GM06990 (cell line): ENCODE results near the gene AGRP.
A peak's percentile ranks its signal among the peaks of the same experiment; 100 is the strongest.

Experiments used
- DNase-seq: peaks from one replicate; pipeline ENCODE4 v3.0.0-alpha.2; 2011; ENCODE audit not compliant: insufficient read length; ENCODE audit errors: extremely low read depth
- H3K27me3 ChIP-seq: replicated peaks from 2 replicates; pipeline ENCODE4 v1.6.0; 2011; ENCODE audit warnings: low read length; ENCODE audit not compliant: control insufficient read depth, insufficient read depth
- H3K36me3 ChIP-seq: 2 replicates; pipeline ENCODE4 v1.5.1; 2011; ENCODE audit warnings: low read length; ENCODE audit not compliant: control insufficient read depth, insufficient read depth
- H3K4me3 ChIP-seq: replicated peaks from 2 replicates; pipeline ENCODE4 v1.5.1; 2011; ENCODE audit warnings: low read depth, mild to moderate bottlenecking, control low read depth, low read length
- TF ChIP-seq, protein P1 (sequence below): IDR thresholded peaks from 2 replicates; pipeline ENCODE4 v1.5.1; 2011; ENCODE audit warnings: low read length, control low read depth, mild to moderate bottlenecking, inconsistent platforms; ENCODE audit not compliant: insufficient read depth, poor library complexity, severe bottlenecking

AGRP gene

DNA sequence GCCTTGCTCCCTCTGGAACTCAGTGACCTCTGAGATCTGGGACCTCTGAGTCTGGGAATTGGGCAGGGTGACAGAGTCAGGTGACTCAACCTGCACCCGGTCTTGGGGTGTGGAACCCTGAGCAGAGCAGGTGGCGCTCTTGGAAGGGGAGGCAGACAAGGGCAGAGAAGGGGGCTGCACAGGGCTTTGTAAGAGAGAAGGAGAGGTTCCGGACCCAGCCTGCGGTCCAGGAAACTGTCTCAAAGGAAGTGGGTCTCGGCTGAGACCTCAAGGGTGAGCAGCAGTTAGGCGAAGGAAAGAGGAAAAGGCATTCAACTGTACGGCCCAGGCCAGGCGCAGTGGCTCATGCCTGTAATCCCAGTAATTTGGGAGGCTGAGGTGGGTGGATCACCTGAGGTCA is 35.3 kb upstream of the AGRP start:
- H3K27me3 ChIP-seq = no peaks in the 10 kb centered on the region
- no peak for DNase-seq

GRCh38 chr16:67517661-67518423 is 34.5 kb upstream of the AGRP start:
- Histone ChIP-seq H3K36me3 (no peaks in the 10 kb centered on the region), H3K27me3 (no peaks in the 10 kb centered on the region), H3K4me3 (peak overlapping the region; percentile 54)
- peak; percentile 81 for DNase-seq
- TF ChIP-seq, protein P1, sequence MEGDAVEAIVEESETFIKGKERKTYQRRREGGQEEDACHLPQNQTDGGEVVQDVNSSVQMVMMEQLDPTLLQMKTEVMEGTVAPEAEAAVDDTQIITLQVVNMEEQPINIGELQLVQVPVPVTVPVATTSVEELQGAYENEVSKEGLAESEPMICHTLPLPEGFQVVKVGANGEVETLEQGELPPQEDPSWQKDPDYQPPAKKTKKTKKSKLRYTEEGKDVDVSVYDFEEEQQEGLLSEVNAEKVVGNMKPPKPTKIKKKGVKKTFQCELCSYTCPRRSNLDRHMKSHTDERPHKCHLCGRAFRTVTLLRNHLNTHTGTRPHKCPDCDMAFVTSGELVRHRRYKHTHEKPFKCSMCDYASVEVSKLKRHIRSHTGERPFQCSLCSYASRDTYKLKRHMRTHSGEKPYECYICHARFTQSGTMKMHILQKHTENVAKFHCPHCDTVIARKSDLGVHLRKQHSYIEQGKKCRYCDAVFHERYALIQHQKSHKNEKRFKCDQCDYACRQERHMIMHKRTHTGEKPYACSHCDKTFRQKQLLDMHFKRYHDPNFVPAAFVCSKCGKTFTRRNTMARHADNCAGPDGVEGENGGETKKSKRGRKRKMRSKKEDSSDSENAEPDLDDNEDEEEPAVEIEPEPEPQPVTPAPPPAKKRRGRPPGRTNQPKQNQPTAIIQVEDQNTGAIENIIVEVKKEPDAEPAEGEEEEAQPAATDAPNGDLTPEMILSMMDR = no peak

More for the DNA sequence above, 35.3 kb upstream of the AGRP start:
- no peaks in the 10 kb centered on the region for H3K36me3 ChIP-seq
- TF ChIP-seq, protein P1 = no peak
- peak overlapping the region; percentile 54 for H3K4me3 ChIP-seq

DNA sequence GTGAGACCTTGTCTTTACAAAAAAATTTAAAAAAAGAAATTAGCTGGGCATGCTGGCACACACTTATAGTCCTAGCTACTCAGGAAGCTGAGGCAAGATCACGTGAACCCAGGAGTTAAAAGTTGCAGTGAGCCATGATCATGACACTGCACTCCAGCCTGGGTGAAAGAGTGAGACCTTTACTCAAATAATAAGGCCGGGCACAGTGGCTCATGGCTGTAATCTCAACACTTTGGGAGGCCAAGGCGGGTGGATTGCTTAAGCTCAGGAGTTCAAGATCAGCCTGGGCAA is 33.8 kb upstream of the AGRP start:
- Histone ChIP-seq H3K27me3 (no peaks in the 10 kb centered on the region), H3K36me3 (no peaks in the 10 kb centered on the region), H3K4me3 (no peak overlapping the region)
- TF ChIP-seq, protein P1 = no peak
- no peak for DNase-seq

DNA sequence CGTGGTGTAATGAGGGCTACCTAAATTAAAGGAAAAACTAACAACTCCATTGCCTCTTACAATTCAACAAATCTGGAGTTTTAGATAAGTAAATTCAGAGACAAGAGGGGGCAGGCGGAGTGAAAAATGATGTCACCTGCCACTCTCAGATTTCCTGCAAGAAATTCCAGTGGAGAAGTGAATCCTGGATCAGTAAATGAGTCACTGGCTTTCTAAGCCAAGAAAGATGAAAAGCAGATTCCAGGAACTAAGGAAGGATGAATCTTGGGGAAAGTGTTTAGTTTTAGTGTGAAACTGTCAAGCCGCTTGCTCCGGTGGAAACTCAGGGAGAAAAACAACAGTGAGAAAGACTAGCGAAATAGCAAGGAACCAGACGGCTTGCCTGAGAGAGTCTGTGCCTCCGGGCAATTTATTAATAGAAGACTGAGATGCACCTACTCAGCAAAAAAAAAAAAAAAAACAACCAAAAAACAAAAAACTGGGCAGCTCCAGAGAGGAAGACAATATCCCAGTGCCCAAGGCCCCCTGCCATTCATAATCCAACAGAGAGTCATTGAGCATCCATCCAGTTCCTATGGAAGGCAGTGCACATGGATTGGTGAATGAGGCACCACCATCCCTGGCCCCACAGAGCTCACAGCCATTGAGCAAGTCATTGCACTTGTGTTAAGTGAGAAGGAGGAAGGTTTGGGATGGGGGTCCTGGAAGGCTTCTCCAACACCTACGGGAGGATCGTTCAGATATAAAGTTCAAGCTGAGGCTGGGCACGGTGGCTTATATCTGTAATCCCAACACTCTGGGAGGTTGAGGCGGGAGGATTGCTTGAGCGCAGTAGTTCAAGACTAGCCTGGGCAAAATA is 33.2 kb upstream of the AGRP start:
- TF ChIP-seq, protein P1 = no peak
- DNase-seq = no peak

DNA sequence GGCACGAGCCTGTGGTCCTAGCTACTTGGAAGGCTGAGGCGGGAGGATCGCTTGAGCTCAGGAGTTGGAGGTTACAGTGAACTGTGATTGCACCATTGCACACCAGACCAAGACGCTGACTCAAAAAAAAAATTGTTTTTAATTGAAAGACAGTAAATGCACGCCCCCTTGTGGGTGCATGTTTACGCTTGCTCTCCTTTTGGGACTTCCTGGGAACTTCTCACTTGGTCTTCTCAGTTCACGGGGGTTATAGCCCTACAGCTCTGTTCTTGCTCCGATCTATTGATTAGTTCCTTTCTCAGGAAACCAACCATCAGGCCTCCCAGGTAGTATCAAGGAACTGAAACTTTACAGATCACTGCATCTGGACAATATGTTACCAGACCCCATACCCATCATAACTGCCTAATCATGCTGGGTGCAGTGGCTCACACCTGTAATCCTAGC is 31.1 kb upstream of the AGRP start:
- H3K4me3 ChIP-seq = no peak overlapping the region
- no peaks in the 10 kb centered on the region for H3K27me3 ChIP-seq
- DNase-seq = peak; percentile 69
- TF ChIP-seq, protein P1 = peak; percentile 66
- H3K36me3 ChIP-seq = no peaks in the 10 kb centered on the region

More for the DNA sequence above, 33.2 kb upstream of the AGRP start:
- Histone ChIP-seq H3K4me3 (no peak overlapping the region), H3K27me3 (no peaks in the 10 kb centered on the region), H3K36me3 (no peaks in the 10 kb centered on the region)
